Stimulated activated CD8-positive, alpha-beta memory T cell treated with anti-CD3 and anti-CD28 coated beads, Interleukin-7, amount 100 ng/mL, for 4 hours (primary cell): Measurements from ENCODE around the gene OTOG.

Source experiments
- DNase-seq, 2 donors: peaks; one replicate each; pipeline ENCODE4 v3.0.0-alpha.2; 2020; ENCODE audit warnings: low read depth in 2 of 2

The OTOG gene, protein sequence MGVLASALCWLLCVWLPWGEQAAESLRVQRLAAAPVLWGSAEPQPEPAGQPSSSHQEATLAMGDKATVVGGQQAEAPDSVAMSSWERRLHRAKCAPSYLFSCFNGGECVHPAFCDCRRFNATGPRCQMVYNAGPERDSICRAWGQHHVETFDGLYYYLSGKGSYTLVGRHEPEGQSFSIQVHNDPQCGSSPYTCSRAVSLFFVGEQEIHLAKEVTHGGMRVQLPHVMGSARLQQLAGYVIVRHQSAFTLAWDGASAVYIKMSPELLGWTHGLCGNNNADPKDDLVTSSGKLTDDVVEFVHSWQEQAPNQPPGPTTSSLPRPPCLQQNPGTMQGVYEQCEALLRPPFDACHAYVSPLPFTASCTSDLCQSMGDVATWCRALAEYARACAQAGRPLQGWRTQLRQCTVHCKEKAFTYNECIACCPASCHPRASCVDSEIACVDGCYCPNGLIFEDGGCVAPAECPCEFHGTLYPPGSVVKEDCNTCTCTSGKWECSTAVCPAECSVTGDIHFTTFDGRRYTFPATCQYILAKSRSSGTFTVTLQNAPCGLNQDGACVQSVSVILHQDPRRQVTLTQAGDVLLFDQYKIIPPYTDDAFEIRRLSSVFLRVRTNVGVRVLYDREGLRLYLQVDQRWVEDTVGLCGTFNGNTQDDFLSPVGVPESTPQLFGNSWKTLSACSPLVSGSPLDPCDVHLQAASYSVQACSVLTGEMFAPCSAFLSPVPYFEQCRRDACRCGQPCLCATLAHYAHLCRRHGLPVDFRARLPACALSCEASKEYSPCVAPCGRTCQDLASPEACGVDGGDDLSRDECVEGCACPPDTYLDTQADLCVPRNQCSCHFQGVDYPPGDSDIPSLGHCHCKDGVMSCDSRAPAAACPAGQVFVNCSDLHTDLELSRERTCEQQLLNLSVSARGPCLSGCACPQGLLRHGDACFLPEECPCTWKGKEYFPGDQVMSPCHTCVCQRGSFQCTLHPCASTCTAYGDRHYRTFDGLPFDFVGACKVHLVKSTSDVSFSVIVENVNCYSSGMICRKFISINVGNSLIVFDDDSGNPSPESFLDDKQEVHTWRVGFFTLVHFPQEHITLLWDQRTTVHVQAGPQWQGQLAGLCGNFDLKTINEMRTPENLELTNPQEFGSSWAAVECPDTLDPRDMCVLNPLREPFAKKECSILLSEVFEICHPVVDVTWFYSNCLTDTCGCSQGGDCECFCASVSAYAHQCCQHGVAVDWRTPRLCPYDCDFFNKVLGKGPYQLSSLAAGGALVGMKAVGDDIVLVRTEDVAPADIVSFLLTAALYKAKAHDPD (N-terminal part only)

DNA sequence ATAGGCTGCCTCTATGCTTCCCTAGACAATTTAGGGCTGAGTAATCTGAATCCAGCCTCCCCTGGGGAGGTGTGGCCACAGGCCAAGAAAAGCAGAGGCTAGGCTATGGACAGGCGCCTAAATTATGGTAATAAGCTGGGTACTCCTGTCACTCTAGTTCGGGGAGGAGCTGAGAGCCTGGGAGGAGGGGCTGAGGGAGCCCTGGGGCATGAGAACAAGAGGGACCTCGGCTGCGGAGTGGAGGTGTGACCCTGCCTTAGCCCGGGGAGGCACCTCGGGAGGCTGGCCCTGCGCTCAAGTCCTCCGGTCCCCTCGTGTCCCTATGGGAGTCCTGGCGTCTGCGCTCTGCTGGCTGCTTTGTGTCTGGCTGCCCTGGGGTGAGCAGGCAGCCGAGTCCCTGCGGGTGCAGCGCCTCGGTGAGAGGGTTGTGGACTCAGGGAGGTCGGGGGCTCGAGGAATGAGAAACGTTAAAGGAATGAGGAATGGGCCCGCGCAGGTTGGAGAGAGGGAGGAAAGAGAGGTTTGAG, at the start of gene OTOG:
Gene OTOG, plus strand, starts transcription at position 209 of the 527 bp plus-strand sequence. Its CDS starts 114 bp downstream, at position 323.
- DNase-seq = no peak

GRCh38 chr11:17498058-17498457, 49.0 kb upstream of the OTOG start:
- DNase-seq = no peak

DNA sequence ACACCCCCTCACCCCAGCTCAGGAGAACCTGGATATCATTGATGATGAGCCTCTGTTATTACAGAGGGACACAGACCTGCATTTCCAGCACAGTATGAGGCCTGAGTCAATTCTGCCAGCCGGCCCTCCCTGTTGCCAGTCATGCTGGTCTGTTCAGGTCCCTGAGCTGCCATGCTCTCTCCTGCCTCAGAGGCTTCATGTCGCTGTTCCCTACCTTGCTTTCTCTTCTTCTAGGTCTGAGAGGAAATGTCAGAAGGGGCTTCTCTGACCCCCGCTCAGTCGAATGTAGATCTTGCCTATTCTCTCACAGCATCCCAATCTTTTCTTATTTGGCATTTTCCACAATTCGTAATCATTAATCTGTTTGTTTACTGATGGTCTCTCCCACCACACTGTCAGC, 48.6 kb upstream of the OTOG start:
- DNase-seq = no peak

- DNase-seq = no peak
Measured at GRCh38 chr11:17500673-17501072, 46.4 kb upstream of the OTOG start.

GRCh38 chr11:17502630-17503029, 44.4 kb upstream of the OTOG start:
- no peak for DNase-seq

DNA sequence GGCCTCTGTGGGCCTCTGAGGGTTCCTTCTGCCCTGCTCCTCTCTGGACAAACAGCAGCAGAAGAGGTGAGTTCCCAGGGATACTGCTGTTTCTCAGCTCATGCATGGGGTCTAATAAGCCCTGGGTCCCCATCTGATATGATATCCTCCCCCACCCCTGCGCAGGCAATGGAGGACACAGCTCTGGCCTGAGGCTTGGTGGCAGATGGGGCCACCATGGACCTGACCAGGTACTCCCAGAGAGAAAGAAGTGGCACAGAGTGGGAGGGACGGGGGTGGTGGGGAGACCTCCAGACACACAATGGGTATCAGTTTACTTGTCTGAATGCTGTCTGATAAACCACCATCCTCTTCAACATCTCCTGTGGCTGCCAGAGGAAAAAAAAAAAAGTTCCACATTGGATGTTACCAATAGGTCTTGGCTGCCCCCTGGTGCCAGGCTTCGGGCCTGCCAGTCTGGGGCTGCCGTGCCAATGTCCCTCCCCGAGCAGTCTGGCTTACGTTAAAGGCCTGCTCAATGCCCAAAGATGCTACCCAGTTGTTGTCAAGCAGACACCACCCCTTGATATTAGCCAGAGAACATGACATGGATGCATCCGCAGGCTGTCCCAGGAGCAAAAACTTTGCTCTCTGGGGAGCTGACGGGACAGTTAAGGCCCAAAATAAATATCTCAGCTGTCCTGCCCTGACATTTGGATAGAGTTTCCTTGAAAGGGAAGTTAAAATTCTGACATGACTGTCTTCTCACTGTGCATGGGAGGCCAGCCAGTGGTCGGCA, 42.5 kb upstream of the OTOG start:
- DNase-seq = peak; percentile 47 to 54

GRCh38 chr11:17505146-17505545, 41.9 kb upstream of the OTOG start:
- DNase-seq = no peak

- no peak for DNase-seq
Measured at GRCh38 chr11:17506314-17506713, 40.7 kb upstream of the OTOG start.

GRCh38 chr11:17506942-17507341, 40.1 kb upstream of the OTOG start:
- no peak for DNase-seq

DNA sequence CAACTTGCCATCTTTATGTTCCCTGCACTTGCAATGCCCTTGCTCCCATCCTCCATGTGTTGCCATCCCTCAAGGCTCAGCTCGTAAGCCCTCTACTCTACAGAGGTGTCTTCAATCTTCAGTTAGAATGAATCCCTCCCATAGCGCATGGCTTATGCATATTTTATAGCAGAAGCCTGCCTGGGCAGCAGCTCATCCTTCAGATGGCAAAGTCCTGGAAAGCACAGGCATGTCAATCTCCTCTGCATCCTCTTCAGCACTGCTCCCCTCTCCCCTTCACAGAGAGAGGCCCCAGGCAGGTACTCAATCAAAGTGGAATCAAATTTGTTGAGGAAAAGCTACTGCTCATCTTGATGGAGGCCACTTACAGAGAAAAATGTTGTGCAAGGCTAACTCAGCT, 39.3 kb upstream of the OTOG start:
- DNase-seq = no peak

DNA sequence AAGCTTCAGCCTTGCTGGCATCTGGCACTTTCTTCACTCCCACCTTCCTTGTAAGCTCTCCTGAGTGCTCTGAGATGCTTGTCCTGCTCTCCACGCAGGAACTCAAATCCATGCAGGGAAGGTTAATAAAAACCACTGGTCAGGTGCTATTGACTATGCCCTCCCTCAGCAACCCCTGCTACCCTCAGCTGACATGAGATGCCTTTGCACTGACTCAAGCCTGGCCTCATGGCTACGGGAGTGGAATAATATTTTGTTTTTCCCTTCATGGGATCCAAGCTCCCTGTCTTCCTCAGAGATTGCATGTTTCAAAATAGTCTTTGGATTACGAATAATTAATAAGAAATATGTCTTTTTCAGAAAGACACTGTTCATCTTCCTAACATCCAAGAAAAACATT, 38.8 kb upstream of the OTOG start:
- no peak for DNase-seq

- no peak for DNase-seq
Measured at GRCh38 chr11:17508791-17509190, 38.3 kb upstream of the OTOG start.

DNA sequence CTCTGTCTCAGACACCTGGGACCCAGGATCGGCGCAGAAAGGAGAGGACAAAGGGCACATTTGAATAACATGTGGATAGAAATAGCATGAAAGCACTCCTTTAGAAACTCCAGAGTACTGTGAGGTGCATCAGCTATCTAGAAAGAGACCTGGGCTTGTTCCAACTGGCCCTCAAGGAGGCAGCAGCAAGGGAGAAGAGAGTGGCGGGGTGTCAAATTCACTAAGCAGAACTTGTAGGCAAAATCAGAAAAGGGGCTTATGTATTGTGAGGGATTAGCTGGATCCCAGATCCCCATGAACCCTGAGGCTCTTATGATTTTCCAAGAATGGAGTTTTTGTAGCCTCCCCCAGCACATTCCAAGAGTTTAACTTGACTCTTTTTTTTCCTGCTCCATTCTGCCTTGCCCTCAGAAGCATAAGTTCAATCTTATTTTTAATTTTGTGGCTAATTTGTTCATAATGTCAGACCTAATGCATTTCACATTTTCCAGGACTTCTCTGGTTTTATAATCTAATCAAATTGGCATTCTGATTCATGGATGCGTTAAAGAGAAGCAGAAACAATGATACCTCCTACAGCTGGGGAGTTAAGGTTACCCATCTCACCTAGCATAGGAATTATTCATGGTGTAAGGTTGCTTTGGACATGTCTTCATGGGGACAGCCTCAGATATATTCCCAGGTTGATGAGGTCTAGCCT, 36.4 kb upstream of the OTOG start:
- DNase-seq = no peak

- DNase-seq = no peak
Measured at GRCh38 chr11:17511571-17511970, 35.5 kb upstream of the OTOG start.

DNA sequence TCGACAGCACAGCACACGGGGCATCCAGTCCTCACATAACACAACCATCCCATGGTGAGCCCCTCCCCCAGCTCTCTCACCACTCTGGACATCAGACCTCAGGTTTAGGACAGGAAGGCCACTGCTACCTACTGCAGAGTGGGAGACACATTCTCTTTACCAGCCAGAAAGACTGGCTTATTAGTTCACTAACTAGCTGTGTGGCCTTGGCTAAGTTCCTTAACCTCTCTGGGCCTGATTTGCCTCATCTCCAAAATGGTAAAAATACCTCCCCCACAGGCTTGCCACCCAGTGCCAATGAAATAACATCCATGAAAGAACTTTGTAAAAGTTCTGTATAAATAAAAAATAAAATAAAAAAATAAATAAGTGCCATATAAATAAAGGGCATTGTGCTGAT, 35.0 kb upstream of the OTOG start:
- no peak for DNase-seq

DNA sequence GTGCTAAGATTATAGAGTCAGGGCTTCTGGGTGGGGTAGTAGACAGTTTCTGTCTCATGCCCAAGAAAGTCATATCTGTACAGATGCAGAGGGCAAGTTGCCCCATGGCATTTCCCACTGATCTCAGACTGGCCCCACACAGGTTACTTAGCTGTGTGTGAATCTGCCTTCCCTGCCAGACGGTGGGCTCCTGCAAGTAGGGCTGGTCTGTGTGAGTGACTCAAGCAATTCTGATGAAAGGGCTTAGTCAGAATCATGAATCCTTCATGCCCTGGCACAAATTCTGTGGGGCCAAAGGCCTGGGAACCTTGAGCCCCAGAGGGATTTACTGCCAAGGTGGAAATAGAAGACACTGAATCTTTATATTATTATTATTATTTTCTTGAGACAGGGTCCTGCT, 33.2 kb upstream of the OTOG start:
- DNase-seq = no peak

GRCh38 chr11:17514476-17514875, 32.6 kb upstream of the OTOG start:
- no peak for DNase-seq

DNA sequence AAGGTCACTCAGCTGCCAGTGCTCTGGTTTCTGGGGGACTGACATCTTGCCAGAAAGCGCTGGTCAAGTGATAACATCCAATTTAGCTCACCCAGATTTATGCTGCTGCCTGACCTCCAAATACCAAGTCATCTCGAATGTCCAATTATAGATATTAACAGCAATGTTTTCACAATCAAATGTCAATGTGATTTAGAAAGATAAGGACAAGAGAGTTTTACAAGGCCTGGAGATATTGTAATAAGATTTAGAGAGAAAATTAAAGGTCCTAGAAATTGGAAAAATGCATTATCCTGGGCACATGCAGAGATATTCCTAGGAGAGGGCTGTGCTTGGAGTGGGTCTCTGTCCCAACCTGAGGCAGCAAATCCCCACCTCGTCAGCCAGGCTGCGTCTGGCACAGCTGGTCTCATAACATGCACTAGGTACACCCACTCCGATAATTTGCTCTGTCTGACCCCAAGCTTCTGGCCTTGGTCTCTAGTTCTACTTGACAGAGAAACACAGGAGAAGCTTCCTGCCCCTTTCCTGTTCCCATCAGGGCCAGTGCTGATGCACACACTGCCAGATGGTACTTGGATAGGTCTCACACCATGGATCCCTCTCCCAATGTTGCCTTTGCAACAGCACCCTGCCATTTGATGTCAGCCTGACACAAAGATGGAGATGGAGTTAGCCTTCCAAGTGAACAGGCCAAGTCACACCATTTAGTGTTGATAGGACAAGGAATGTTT, 31.4 kb upstream of the OTOG start:
- DNase-seq = no peak

DNA sequence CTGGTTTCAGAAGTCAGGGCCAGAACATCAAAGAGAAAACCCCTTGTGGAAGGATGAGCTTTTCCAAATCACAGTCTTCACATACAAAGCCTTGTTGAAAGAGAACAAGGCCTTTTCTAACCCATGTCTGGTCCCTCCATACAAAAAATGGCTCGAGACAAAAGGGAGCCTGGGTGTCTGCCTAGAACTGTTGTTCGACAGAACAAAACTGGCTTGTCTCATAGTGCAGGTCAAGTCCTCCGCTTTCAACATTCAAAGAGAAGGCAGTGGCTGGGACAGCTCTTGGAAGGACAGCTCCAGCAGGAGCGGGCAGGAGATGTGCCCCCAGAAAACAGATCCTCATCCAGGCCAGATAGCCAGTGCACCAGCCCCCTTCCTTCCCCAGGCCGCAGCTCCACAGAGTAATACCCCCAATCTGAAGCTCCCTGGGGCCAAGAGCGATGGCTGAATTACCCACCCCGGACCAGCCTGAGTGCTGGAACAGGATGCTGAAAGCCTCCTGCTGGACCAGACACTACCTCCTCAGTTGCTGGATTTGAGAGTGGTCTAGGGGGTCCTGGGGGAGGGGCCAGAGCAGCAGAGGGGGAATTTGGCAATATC, 30.4 kb upstream of the OTOG start:
- DNase-seq = no peak
